H9 (cell line): ENCODE data around the gene LRCH1. TPM values are rescaled to one million over a fixed set of nuclear protein-coding genes. Genes with fewer than 3 reads are reported as not detected.

Source experiments
- DNase-seq: peaks from one replicate; pipeline ENCODE4 v3.0.0-alpha.2; 2017
- H2AFZ ChIP-seq: one replicate; pipeline ENCODE4 v1.6.1; 2013; ENCODE audit warnings: mild to moderate bottlenecking, low read length, control low read depth, moderate library complexity
- H2AK5ac ChIP-seq: 2 replicates; pipeline ENCODE4 v1.6.1; 2013; ENCODE audit warnings: low read length, control low read depth, mixed read lengths; ENCODE audit not compliant: insufficient read length
- H2BK120ac ChIP-seq: one replicate; pipeline ENCODE4 v1.6.1; 2013; ENCODE audit warnings: low read depth, mild to moderate bottlenecking, low read length, control low read depth, inconsistent platforms; ENCODE audit not compliant: poor library complexity, severe bottlenecking
- H2BK12ac ChIP-seq: 2 replicates; pipeline ENCODE4 v1.6.1; 2013; ENCODE audit warnings: low read length, control low read depth, mixed read lengths, low read depth; ENCODE audit not compliant: insufficient read length
- H2BK15ac ChIP-seq: 2 replicates; pipeline ENCODE4 v1.6.1; 2013; ENCODE audit warnings: low read depth, low read length, control low read depth
- H2BK20ac ChIP-seq: one replicate; pipeline ENCODE4 v1.6.1; 2013; ENCODE audit warnings: low read depth, mild to moderate bottlenecking, low read length, control low read depth, inconsistent platforms; ENCODE audit not compliant: poor library complexity, severe bottlenecking
- H2BK5ac ChIP-seq: 2 replicates; pipeline ENCODE4 v1.6.1; 2013; ENCODE audit warnings: low read length, control low read depth, mixed read lengths; ENCODE audit not compliant: insufficient read length
- H3K14ac ChIP-seq: 2 replicates; pipeline ENCODE4 v1.6.1; 2013; ENCODE audit warnings: low read length, control low read depth; ENCODE audit not compliant: insufficient read depth
- H3K18ac ChIP-seq: 2 replicates; pipeline ENCODE4 v1.6.1; 2013; ENCODE audit warnings: low read depth, mild to moderate bottlenecking, mixed read lengths, low read length, control low read depth; ENCODE audit not compliant: insufficient read length
- H3K23ac ChIP-seq: 2 replicates; pipeline ENCODE4 v1.6.1; 2013; ENCODE audit warnings: low read length, control low read depth, mixed read lengths, low read depth; ENCODE audit not compliant: insufficient read length
- H3K23me2 ChIP-seq: 2 replicates; pipeline ENCODE4 v1.6.1; 2013; ENCODE audit warnings: low read depth, mild to moderate bottlenecking, mixed read lengths, low read length, control low read depth; ENCODE audit not compliant: insufficient read length, poor library complexity, severe bottlenecking
- H3K27ac ChIP-seq: 2 replicates; pipeline ENCODE4 v1.5.1; 2013; ENCODE audit warnings: low read length, control low read depth, mixed read lengths, low read depth; ENCODE audit not compliant: insufficient read length
- H3K27me3 ChIP-seq: 2 replicates; pipeline ENCODE4 v1.6.1; 2013; ENCODE audit warnings: low read length, control low read depth, inconsistent platforms; ENCODE audit not compliant: insufficient read depth
- H3K4ac ChIP-seq: 2 replicates; pipeline ENCODE4 v1.6.1; 2013; ENCODE audit warnings: low read depth, mild to moderate bottlenecking, control low read depth, inconsistent platforms, low read length, moderate library complexity
- H3K4me1 ChIP-seq: 2 replicates; pipeline ENCODE4 v1.6.1; 2013; ENCODE audit warnings: low read length, control low read depth, inconsistent platforms; ENCODE audit not compliant: insufficient read depth
- H3K4me2 ChIP-seq: 2 replicates; pipeline ENCODE4 v1.6.1; 2013; ENCODE audit warnings: low read length, control low read depth, mixed read lengths; ENCODE audit not compliant: insufficient read length, insufficient read depth
- H3K56ac ChIP-seq: 2 replicates; pipeline ENCODE4 v1.6.1; 2013; ENCODE audit warnings: low read depth, mild to moderate bottlenecking, mixed read lengths, low read length, control low read depth; ENCODE audit not compliant: insufficient read length
- H3K79me1 ChIP-seq: 2 replicates; pipeline ENCODE4 v1.6.1; 2013; ENCODE audit warnings: low read depth, mild to moderate bottlenecking, moderate library complexity, low read length, control low read depth, inconsistent platforms; ENCODE audit not compliant: insufficient read depth, poor library complexity, severe bottlenecking
- H3K79me2 ChIP-seq: 2 replicates; pipeline ENCODE4 v1.6.1; 2013; ENCODE audit warnings: low read length, control low read depth, inconsistent platforms; ENCODE audit not compliant: insufficient read depth
- H3K9ac ChIP-seq: 2 replicates; pipeline ENCODE4 v1.6.1; 2013; ENCODE audit warnings: low read length, control low read depth, mixed read lengths; ENCODE audit not compliant: insufficient read length; ENCODE audit errors: extremely low read depth
- H3K9me3 ChIP-seq: one replicate; pipeline ENCODE4 v1.6.1; 2013; ENCODE audit warnings: low read depth, low read length, inconsistent platforms; ENCODE audit not compliant: control insufficient read depth
- H3T11ph ChIP-seq: one replicate; pipeline ENCODE4 v1.6.1; 2013; ENCODE audit warnings: mild to moderate bottlenecking, low read length, control low read depth, inconsistent platforms
- H4K20me1 ChIP-seq: one replicate; pipeline ENCODE4 v1.6.1; 2013; ENCODE audit not compliant: control insufficient read depth, insufficient read length, insufficient read depth
- H4K5ac ChIP-seq: 2 replicates; pipeline ENCODE4 v1.6.1; 2013; ENCODE audit warnings: low read depth, mild to moderate bottlenecking, mixed read lengths, low read length, control low read depth; ENCODE audit not compliant: insufficient read length
- H4K8ac ChIP-seq: replicated peaks from 2 replicates; pipeline ENCODE4 v1.6.1; 2013; ENCODE audit warnings: low read length, control low read depth, mixed read lengths, low read depth; ENCODE audit not compliant: insufficient read length
- H4K91ac ChIP-seq: 2 replicates; pipeline ENCODE4 v1.6.1; 2013; ENCODE audit warnings: low read depth, mild to moderate bottlenecking, moderate library complexity, mixed read lengths, low read length, control low read depth; ENCODE audit not compliant: insufficient read length
- H3K27ac Mint-ChIP-seq, 3 experiments: 2 replicates in 2 of 3; 3 replicates in 1 of 3; pipeline ENCODE4 v1.8.0; 2020 to 2021; ENCODE audit warnings: mixed read lengths in 3 of 3, mild to moderate bottlenecking in 1 of 3, moderate library complexity in 1 of 3
- H3K27me3 Mint-ChIP-seq: 2 replicates; pipeline ENCODE4 v1.8.0; 2021; ENCODE audit warnings: low read depth, mild to moderate bottlenecking, moderate library complexity, mixed read lengths
- H3K36me3 Mint-ChIP-seq, 3 experiments: 2 replicates in 2 of 3; 3 replicates in 1 of 3; pipeline ENCODE4 v1.8.0; 2020 to 2021; ENCODE audit warnings: low read depth in 3 of 3, mixed read lengths in 3 of 3; ENCODE audit not compliant: insufficient read depth in 1 of 3
- H3K4me1 Mint-ChIP-seq, 2 experiments: 2 replicates each; pipeline ENCODE4 v1.8.0; 2020; ENCODE audit warnings: mixed read lengths in 2 of 2
- H3K4me3 Mint-ChIP-seq, 2 experiments: 2 replicates in 1 of 2; 3 replicates in 1 of 2; pipeline ENCODE4 v1.8.0; 2020 to 2021; ENCODE audit warnings: mild to moderate bottlenecking in 2 of 2, mixed read lengths in 2 of 2, moderate library complexity in 1 of 2
- H3K9me3 Mint-ChIP-seq, 2 experiments: 2 replicates in 1 of 2; 3 replicates in 1 of 2; pipeline ENCODE4 v1.8.0; 2020; ENCODE audit warnings: mild to moderate bottlenecking in 2 of 2, mixed read lengths in 2 of 2, moderate library complexity in 1 of 2
- CTCF ChIP-seq: fragments of 200-600 bp; sonication (generic); conservative IDR thresholded peaks from 3 replicates; pipeline ENCODE4 v1.8.0; 2021; ENCODE audit warnings: antibody characterized with exemption, mild to moderate bottlenecking
- WGBS: extraction: QIAGEN DNeasy Blood & Tissue Kit; methylation state at CpG from one replicate; pipeline ENCODE4 v1.1.7; 2013; ENCODE audit warnings: missing lambda C conversion rate, low lambda C conversion rate, mixed read lengths; ENCODE audit not compliant: insufficient read length; ENCODE audit errors: extremely low coverage; 5-methylcytosine and 5-hydroxymethylcytosine counted together
- total RNA-seq: library from RNA; stranded (reverse); gene quantifications from 2 replicates; pipeline ENCODE4 v1.2.1, GENCODE V29; 2021

LRCH1 gene
- total RNA-seq, 1 experiment from 2014 or later: 8.0 TPM

GRCh38 chr13:46507981-46508380 lies 45.0 kb upstream of the LRCH1 start:
- Mint-ChIP-seq H3K27ac (no peak overlapping the region), H3K27me3 (no peaks in the 10 kb centered on the region; the same call in 1 of the 2 replicates), H3K4me1 (no peaks in the 10 kb centered on the region), H3K4me3 (no peak overlapping the region), H3K9me3 (peaks cover 2 to 5% of the 10 kb centered on the region in 2 experiments; a peak in 3 of 5 replicates), H3K36me3 (no peaks in the 10 kb centered on the region; a peak in 2 of 7 replicates)
- Histone ChIP-seq H2BK5ac (no peak overlapping the region), H2BK120ac (no peak overlapping the region), H3K9me3 (no peaks in the 10 kb centered on the region), H3K27me3 (no peaks in the 10 kb centered on the region), H2BK20ac (no peak overlapping the region), H3K56ac (no peak overlapping the region), H4K91ac (no peak overlapping the region), H3K18ac (no peak overlapping the region), H4K20me1 (no peaks in the 10 kb centered on the region), H3K27ac (no peak overlapping the region), H3K4ac (no peak overlapping the region), H3K4me2 (no peak overlapping the region), H3K4me1 (no peaks in the 10 kb centered on the region), H2AFZ (no peak overlapping the region), H3K79me2 (no peaks in the 10 kb centered on the region), H4K8ac (no peak overlapping the region), H3T11ph (no peak overlapping the region), H4K5ac (no peak overlapping the region), H2BK15ac (no peak overlapping the region), H3K79me1 (no peaks in the 10 kb centered on the region), H3K23me2 (no peaks in the 10 kb centered on the region), H3K23ac (no peak overlapping the region), H3K9ac (no peak overlapping the region), H3K14ac (no peak overlapping the region), H2BK12ac (no peak overlapping the region), H2AK5ac (no peak overlapping the region)
- TF ChIP-seq CTCF: no peak
- WGBS: no CpG with 5 or more reads among the region's 1 CpG
- DNase-seq: no peak
